ENCODE results near the gene TTL.

Gene TTL

DNA sequence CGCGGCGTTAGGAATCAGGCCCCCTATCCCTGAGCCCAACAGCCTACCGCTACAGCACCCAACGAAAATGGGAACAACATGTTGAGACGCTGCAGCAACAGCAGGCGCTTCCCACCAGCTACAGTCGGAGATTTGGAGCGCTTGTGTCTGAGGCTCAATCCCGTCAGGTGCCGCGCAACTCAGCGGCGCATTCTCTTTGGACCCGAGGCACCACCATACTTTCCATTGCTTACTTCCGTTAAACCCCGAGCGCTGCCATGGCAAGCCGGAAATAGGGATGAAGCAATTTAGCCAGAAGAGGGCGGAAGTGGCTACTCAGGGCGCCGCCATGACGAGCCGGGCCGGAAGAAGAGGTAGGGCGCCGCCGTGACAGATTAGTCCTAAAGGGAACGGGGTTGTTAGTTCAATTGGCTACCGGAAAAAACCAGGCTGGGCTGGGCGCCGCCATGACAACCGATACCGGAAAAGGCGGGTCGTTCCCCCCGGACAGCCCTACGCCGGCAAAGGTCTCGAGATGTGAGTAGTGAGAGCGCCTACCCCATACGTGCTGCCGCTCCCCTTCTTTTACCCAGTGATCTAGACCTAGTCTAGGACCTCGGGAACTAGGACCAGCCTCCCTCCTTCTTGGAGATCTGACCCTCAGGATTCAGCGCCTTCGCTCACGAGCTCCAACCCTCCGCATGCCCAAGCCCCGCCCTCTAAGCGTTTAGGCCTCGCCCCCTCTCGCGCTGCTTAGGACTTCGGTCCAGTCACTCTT, 102.4 kb downstream of the TTL start, which contains the start of gene CHCHD5:
TSS of gene CHCHD5 (plus strand) at position 476 of the 757 bp plus-strand sequence. CDS start at position 515, 39 bp downstream.
- peak; percentile 76 to 98 (median 92) for DNase-seq

DNA sequence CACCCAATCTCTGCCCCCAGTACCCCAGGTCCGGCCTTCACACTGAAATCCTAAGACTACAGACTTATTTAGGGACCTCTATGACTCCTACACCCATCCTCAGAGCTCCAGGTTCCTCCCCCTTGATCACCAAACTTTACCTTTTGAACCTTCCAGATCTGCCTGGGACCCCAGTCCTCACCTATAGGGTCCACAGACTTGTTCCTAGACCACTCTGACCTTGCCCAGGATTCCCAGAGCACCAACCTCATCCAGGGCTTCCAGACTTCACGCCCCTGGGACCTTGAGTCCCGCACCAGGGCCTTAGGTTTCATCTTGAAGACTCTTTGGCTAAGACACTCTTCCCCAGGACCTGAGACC, 102.9 kb downstream of the TTL start:
- DNase-seq = no peak

DNA sequence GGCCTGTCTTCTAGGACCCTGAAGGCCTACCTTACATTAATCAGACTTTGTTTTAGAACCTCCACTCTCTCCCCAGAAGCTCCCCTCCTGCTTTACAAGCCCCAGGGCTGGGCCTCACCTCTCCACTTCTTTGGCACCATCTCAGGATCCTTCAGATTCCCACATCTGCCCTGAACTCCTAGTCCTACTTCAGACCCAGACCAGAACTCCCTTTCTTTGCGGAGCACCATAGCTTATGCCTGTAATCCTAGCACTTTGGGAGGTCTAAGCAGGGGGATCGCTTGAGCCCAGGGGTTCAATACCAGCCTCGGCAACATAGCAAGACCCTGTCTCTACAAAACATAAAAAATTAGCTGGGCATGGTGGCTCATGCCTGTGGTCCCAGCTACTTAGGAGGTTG, 103.4 kb downstream of the TTL start:
- no peak for DNase-seq

DNA sequence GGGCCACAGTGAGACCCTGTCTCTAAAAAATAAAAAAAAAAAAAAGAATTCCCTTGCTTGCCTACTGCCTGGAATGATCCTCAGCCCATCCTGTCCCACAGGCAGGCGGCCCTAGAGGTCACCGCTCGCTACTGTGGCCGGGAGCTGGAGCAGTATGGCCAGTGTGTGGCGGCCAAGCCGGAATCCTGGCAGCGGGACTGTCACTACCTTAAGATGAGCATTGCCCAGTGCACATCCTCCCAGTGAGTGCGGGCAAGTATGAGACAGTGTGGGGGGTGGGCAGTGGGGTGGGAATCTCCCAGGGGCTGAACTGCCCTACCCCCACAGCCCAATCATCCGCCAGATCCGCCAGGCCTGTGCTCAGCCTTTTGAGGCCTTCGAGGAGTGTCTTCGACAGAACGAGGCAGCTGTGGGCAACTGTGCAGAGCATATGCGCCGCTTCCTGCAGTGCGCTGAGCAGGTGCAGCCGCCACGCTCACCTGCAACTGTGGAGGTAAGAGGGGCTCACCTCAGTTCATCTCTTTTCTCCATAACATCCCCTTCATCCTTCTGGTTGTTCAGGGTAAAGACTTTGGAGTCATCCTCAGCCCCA, 104.0 kb downstream of the TTL start:
- DNase-seq = no peak

DNA sequence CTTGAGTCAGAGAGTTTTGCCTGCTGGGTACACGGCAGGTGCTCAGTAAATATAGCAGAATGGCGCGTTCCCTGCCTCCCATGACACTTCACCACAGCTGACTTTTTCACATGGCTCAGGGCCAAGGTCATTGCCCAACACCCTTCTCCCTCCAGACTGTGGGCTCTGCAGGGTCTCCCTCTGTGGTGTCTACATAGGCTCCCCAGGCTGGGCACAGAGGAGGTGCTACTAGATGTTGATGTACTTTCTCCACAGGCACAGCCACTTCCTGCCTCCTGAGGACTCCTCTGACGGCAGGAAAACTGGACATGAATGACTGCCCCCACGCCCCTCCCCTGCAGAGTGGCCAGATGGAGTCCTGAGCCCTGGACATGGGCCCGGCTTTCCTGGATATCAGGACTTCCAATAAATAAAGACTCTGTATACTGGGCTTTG, 106.7 kb downstream of the TTL start:
- DNase-seq = no peak

All from T-helper 2 cell (primary cell).